SU-DHL-6 (cell line): ENCODE measurements around the gene MZT2B.
"Not testable (repeated sequence)": the region's sequence is repeated elsewhere in the genome, so short reads cannot be mapped to it uniquely, and the experiment has no call there.

Experiments
- H2AFZ ChIP-seq: fragments of 200-600 bp; sonication (generic); 2 replicates; pipeline ENCODE4 v1.6.1; 2014; ENCODE audit warnings: low read depth, mild to moderate bottlenecking, moderate library complexity, mixed read lengths, antibody characterized with exemption, low read length; ENCODE audit not compliant: severe bottlenecking
- H3F3A ChIP-seq: fragments of 200-600 bp; shearing (Covaris generic); 2 replicates; pipeline ENCODE4 v1.6.0; 2016; ENCODE audit warnings: antibody characterized with exemption, mild to moderate bottlenecking; ENCODE audit not compliant: insufficient read depth
- H3K27ac ChIP-seq: fragments of 200-600 bp; sonication (generic); 2 replicates; pipeline ENCODE4 v1.5.1; 2016; ENCODE audit warnings: low read depth, mild to moderate bottlenecking, low read length, moderate library complexity, mixed read lengths
- H3K27me3 ChIP-seq: fragments of 200-600 bp; sonication (generic), shearing (Covaris generic); 2 replicates; pipeline ENCODE4 v1.6.0; 2014; ENCODE audit warnings: mild to moderate bottlenecking, low read length
- H3K36me3 ChIP-seq: fragments of 200-600 bp; sonication (generic); 2 replicates; pipeline ENCODE4 v1.6.1; 2014; ENCODE audit warnings: mild to moderate bottlenecking, low read length, mixed read lengths
- H3K4me2 ChIP-seq: fragments of 300-600, 200-600 bp; shearing (Covaris generic), sonication (generic); 2 replicates; pipeline ENCODE4 v1.6.0; 2014; ENCODE audit warnings: low read length, low read depth, mild to moderate bottlenecking; ENCODE audit not compliant: poor library complexity, severe bottlenecking
- H3K4me3 ChIP-seq: fragments of 200-600 bp; sonication (generic); 2 replicates; pipeline ENCODE4 v1.5.1; 2014; ENCODE audit warnings: antibody characterized with exemption, low read length, mild to moderate bottlenecking, mixed read lengths; ENCODE audit not compliant: insufficient read depth, poor library complexity, severe bottlenecking
- H3K79me2 ChIP-seq: fragments of 200-600 bp; sonication (generic); 2 replicates; pipeline ENCODE4 v1.6.1; 2014; ENCODE audit warnings: mild to moderate bottlenecking, low read length, moderate library complexity; ENCODE audit not compliant: insufficient read depth
- H3K9ac ChIP-seq: fragments of 200-600 bp; sonication (generic); 2 replicates; pipeline ENCODE4 v1.7.0; 2014; ENCODE audit warnings: mild to moderate bottlenecking, low read length
- H3K9me2 ChIP-seq: fragments of 200-600 bp; sonication (generic); replicated peaks from 2 replicates; pipeline ENCODE4 v1.6.1; 2014; ENCODE audit warnings: low read length; ENCODE audit not compliant: insufficient read depth
- H3K9me3 ChIP-seq: fragments of 200-600 bp; sonication (generic); 2 replicates; pipeline ENCODE4 v1.6.1; 2014; ENCODE audit warnings: low read length, mixed read lengths; ENCODE audit not compliant: insufficient read depth
- H4K20me1 ChIP-seq: fragments of 200-600 bp; sonication (generic); 2 replicates; pipeline ENCODE4 v1.6.1; 2014; ENCODE audit warnings: low read depth, mild to moderate bottlenecking, antibody characterized with exemption, low read length, moderate library complexity, mixed read lengths
- EZH2phosphoT487 ChIP-seq: fragments of 200-600 bp; sonication (generic), shearing (Covaris generic); conservative IDR thresholded peaks from 2 replicates; pipeline ENCODE4 v1.6.1; 2018; ENCODE audit warnings: mild to moderate bottlenecking, antibody characterized with exemption, low read length, moderate library complexity, mixed read lengths
- TF ChIP-seq, protein P1 (sequence below): fragments of 200-600 bp; sonication (generic); IDR thresholded peaks from one replicate; pipeline ENCODE4 v1.5.1; 2017; ENCODE audit warnings: antibody characterized with exemption, mild to moderate bottlenecking, low read length, moderate library complexity; ENCODE audit not compliant: insufficient read depth, poor library complexity, severe bottlenecking

Gene MZT2B

GRCh38 chr2:130187268-130187667 lies 5.2 kb downstream of the MZT2B start:
- H4K20me1 ChIP-seq = no peaks in the 10 kb centered on the region
- H3K27ac ChIP-seq = no peak overlapping the region
- no peak overlapping the region for H2AFZ ChIP-seq
- no peaks in the 10 kb centered on the region for H3K9me3 ChIP-seq
- no peaks in the 10 kb centered on the region for H3K27me3 ChIP-seq
- no peak overlapping the region for H3K9ac ChIP-seq
- no peak overlapping the region for H3K4me2 ChIP-seq
- H3K9me2 ChIP-seq = no peaks in the 10 kb centered on the region
- no peak overlapping the region for H3K4me3 ChIP-seq
- no peaks in the 10 kb centered on the region for H3F3A ChIP-seq
- TF ChIP-seq, protein P1, sequence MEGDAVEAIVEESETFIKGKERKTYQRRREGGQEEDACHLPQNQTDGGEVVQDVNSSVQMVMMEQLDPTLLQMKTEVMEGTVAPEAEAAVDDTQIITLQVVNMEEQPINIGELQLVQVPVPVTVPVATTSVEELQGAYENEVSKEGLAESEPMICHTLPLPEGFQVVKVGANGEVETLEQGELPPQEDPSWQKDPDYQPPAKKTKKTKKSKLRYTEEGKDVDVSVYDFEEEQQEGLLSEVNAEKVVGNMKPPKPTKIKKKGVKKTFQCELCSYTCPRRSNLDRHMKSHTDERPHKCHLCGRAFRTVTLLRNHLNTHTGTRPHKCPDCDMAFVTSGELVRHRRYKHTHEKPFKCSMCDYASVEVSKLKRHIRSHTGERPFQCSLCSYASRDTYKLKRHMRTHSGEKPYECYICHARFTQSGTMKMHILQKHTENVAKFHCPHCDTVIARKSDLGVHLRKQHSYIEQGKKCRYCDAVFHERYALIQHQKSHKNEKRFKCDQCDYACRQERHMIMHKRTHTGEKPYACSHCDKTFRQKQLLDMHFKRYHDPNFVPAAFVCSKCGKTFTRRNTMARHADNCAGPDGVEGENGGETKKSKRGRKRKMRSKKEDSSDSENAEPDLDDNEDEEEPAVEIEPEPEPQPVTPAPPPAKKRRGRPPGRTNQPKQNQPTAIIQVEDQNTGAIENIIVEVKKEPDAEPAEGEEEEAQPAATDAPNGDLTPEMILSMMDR = no peak
- no peak for TF ChIP-seq EZH2phosphoT487
- H3K79me2 ChIP-seq = peaks cover 21% of the 10 kb centered on the region
- no peaks in the 10 kb centered on the region for H3K36me3 ChIP-seq

GRCh38 chr2:130187859-130188792 lies 6.1 kb downstream of the MZT2B start:
- not testable (repeated sequence) for H2AFZ ChIP-seq, H3K9me3 ChIP-seq, H3K4me3 ChIP-seq, H4K20me1 ChIP-seq, H3K9me2 ChIP-seq, H3K27me3 ChIP-seq, H3K9ac ChIP-seq, H3K4me2 ChIP-seq, H3F3A ChIP-seq, H3K27ac ChIP-seq, H3K36me3 ChIP-seq
- H3K79me2 ChIP-seq = peaks cover 17% of the 10 kb centered on the region

DNA sequence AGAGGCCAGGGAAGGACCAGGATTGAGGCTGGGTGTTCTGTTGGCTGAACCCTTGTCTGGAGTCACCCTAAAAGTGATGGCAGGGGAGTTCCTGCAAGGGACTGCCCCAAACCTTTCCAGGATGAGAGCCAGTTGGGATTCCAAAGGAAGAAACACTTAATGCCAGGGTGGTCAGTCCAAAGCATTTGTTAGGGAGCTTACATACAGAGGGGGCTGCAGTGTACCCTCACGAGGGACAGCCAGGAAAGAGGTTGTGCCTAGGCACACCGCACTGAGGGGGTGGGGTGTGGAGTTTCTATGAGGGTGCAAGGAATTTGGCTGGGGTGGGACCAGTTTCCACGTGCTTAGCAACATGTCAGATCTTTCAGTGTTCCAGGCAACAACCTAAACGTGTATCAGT lies 6.9 kb downstream of the MZT2B start:
- not testable (repeated sequence) for H2AFZ ChIP-seq

DNA sequence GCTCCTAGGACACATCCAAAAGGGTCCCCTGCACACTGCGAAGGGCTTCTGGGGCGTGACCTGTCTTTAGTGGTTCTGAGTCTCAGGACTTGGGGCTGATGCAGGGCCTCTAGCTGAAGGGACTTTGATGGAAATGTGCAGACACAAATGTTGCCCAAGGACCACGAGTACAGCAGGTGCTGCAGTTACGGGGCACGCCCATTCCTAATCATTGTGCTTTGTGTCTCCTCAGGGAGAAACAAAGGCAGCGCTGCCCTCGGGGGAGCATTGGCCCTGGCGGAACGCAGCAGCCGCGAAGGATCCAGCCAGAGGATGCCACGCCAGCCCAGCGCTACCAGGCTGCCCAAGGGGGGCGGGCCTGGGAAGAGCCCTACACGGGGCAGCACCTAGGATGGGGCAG lies 8.2 kb downstream of the MZT2B start:
- Histone ChIP-seq H3K79me2 (no peaks in the 10 kb centered on the region), H4K20me1 (no peaks in the 10 kb centered on the region), H3K9me3 (no peaks in the 10 kb centered on the region), H3K27ac (no peak overlapping the region), H2AFZ (no peak overlapping the region), H3K9ac (no peak overlapping the region), H3K27me3 (no peaks in the 10 kb centered on the region), H3F3A (no peaks in the 10 kb centered on the region), H3K4me2 (no peak overlapping the region), H3K9me2 (no peaks in the 10 kb centered on the region), H3K4me3 (no peak overlapping the region), H3K36me3 (no peaks in the 10 kb centered on the region)
- no peak for TF ChIP-seq EZH2phosphoT487
- TF ChIP-seq, protein P1 = no peak

More for the DNA sequence above, 6.9 kb downstream of the MZT2B start:
- H3K36me3 ChIP-seq, H3K4me2 ChIP-seq, H3K27me3 ChIP-seq, H3F3A ChIP-seq, H3K9me2 ChIP-seq, H3K4me3 ChIP-seq, H3K27ac ChIP-seq, H4K20me1 ChIP-seq, H3K9me3 ChIP-seq, H3K9ac ChIP-seq, H3K79me2 ChIP-seq: not testable (repeated sequence)

DNA sequence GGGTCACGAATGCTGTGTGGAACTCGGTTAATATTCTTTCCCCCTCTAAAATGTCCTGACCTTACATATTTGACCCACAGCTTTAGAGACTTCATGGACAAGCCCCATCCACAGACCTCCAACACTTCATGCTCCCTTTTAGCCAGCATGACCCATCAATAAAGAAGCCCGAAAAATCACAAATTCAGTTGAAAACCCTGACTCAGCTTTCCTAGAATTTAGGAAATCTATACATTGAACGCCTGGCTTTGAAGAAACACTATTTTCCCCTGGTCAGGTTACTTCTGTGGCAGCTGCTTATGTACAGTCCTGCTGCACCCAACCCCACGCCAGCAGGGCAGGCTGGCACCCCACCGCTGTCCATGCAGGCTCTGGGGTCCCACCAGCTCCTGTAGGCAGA lies 9.3 kb downstream of the MZT2B start:
- not testable (repeated sequence) for H4K20me1 ChIP-seq, H3K27me3 ChIP-seq, H3K79me2 ChIP-seq, H3K36me3 ChIP-seq, H3K27ac ChIP-seq, H3K9ac ChIP-seq, H3K4me2 ChIP-seq, H3K9me2 ChIP-seq, H2AFZ ChIP-seq, H3K4me3 ChIP-seq, H3F3A ChIP-seq, H3K9me3 ChIP-seq

DNA sequence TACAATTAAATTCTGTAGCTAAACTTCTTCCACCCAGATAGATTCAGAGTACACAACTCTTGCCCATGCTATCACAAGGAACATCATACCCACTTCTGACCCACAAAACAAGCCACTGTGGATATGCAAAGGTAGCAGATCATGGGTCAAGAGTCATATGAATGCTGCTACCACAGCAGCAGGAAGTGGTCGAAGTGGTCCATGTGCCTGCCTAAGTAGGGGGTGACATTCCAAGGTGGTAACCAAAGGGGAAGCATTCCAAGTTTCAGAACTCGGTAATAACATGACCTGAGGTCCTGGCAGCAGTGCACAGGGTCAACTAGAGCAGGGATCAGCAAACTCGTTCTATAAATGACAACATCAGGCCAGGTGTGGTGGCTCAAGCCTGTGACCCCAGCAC lies 10.4 kb downstream of the MZT2B start:
- not testable (repeated sequence) for H3K9me2 ChIP-seq, H3K27ac ChIP-seq, H3K9ac ChIP-seq, H4K20me1 ChIP-seq, H3K36me3 ChIP-seq, H3K27me3 ChIP-seq, H3K79me2 ChIP-seq, H3K4me2 ChIP-seq, H3K4me3 ChIP-seq, H2AFZ ChIP-seq, H3F3A ChIP-seq, H3K9me3 ChIP-seq
